GM19468 (cell line): ENCODE measurements around the gene SIAH2.
"Not testable (repeated sequence)": the region's sequence is repeated elsewhere in the genome, so short reads cannot be mapped to it uniquely, and the experiment has no call there.

Source experiments
- ATAC-seq: cut with Tn5 transposase; IDR thresholded peaks from one replicate; pipeline ENCODE4 v1.9.1; 2021; ENCODE audit warnings: mild to moderate bottlenecking, moderate library complexity, moderate number of reproducible peaks; ENCODE audit not compliant: unreplicated experiment; ENCODE audit errors: extremely low read depth

SIAH2 gene

GRCh38 chr3:150763122-150763840, at the start of gene SIAH2:
Gene SIAH2 (minus strand): TSS chr3:150763169. CDS start chr3:150762849, 320 bp downstream.
- ATAC-seq, result peak; percentile 51

GRCh38 chr3:150811984-150812383, 49.0 kb upstream of the SIAH2 start:
- ATAC-seq, result no peak

GRCh38 chr3:150810641-150811040, 47.7 kb upstream of the SIAH2 start:
- no peak for ATAC-seq

- ATAC-seq, result no peak
Measured at GRCh38 chr3:150806185-150806835, 43.3 kb upstream of the SIAH2 start.

GRCh38 chr3:150805354-150805753, 42.4 kb upstream of the SIAH2 start:
- no peak for ATAC-seq

GRCh38 chr3:150803440-150803985, 40.5 kb upstream of the SIAH2 start:
- no peak for ATAC-seq

- ATAC-seq, result no peak
Measured at GRCh38 chr3:150800722-150801121, 37.8 kb upstream of the SIAH2 start.

GRCh38 chr3:150798122-150798618, 35.2 kb upstream of the SIAH2 start:
- no peak for ATAC-seq

- no peak for ATAC-seq
Measured at GRCh38 chr3:150797155-150797554, 34.2 kb upstream of the SIAH2 start.

- ATAC-seq, result not testable (repeated sequence)
Measured at GRCh38 chr3:150796527-150796926, 33.6 kb upstream of the SIAH2 start.

- ATAC-seq, result no peak
Measured at GRCh38 chr3:150793641-150794040, 30.7 kb upstream of the SIAH2 start.

GRCh38 chr3:150790629-150791028, 27.7 kb upstream of the SIAH2 start:
- no peak for ATAC-seq

- no peak for ATAC-seq
Measured at GRCh38 chr3:150789451-150789850, 26.5 kb upstream of the SIAH2 start.

- peak; percentile 88 for ATAC-seq
Measured at GRCh38 chr3:150787741-150788370, 24.9 kb upstream of the SIAH2 start.

- ATAC-seq, result no peak
Measured at GRCh38 chr3:150786791-150787190, 23.8 kb upstream of the SIAH2 start.

GRCh38 chr3:150784747-150785125, 21.8 kb upstream of the SIAH2 start:
- no peak for ATAC-seq

- ATAC-seq, result no peak
Measured at GRCh38 chr3:150783920-150784746, 21.2 kb upstream of the SIAH2 start.

- ATAC-seq, result no peak
Measured at GRCh38 chr3:150783316-150783715, 20.3 kb upstream of the SIAH2 start.

GRCh38 chr3:150779402-150779858, 16.5 kb upstream of the SIAH2 start:
- no peak for ATAC-seq
